Body of pancreas (tissue), 4 donors: ENCODE results near the gene CACNA1G.

Experiments
- POLR2A ChIP-seq, 3 donors: fragments of 450-650 bp; IDR thresholded peaks; one replicate each; pipeline ENCODE4 v1.6.1; 2016; ENCODE audit warnings: antibody characterized with exemption in 3 of 3, mild to moderate bottlenecking in 2 of 3
- TF ChIP-seq, protein P1 (sequence below), 7 experiments: fragments of 450-650 bp in 4 of 7; fragments of 200-600 bp in 3 of 7; sonication (generic) in 3 of 7; IDR thresholded peaks; one replicate each; pipeline ENCODE4 v1.5.1; 2016 to 2019; ENCODE audit warnings: antibody characterized with exemption in 7 of 7

DNA sequence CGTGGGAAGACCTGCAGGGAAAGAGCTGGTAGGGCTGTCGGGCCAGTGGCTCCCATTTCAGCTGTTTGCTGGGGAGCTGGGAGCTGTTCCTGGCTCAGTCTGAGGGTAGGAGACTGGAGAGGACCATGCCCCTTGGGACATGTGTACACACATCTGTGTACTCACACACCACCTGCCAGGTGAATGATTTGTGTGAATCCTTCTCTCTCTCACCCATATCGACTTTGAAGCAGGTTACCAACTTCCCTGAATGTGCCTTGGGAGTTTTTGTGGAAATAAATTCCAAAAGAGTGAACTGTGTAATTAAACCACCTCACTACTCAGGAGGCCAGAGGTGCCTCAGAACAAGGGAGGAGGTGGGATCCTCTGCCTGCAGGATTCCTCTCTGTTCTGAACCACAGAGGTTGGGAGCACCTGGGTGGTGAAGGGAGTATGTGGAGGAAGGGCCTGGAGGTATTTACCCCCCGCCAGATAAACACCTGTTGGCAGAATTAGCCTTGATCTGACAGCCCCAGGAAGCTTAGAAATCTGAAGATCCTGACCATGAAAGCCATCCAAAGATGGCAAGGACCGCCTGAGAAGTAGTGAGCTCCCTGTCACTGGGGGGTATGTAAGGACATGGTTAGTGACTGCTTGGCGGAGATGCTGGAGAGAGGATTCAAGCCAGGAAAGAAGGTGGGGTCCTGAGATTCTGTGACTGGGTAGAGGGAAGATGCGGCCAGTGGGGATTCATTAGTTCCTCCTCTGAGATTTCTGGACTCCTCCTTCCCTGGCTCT, 77.5 kb downstream of the CACNA1G start:
- TF ChIP-seq, protein P1, sequence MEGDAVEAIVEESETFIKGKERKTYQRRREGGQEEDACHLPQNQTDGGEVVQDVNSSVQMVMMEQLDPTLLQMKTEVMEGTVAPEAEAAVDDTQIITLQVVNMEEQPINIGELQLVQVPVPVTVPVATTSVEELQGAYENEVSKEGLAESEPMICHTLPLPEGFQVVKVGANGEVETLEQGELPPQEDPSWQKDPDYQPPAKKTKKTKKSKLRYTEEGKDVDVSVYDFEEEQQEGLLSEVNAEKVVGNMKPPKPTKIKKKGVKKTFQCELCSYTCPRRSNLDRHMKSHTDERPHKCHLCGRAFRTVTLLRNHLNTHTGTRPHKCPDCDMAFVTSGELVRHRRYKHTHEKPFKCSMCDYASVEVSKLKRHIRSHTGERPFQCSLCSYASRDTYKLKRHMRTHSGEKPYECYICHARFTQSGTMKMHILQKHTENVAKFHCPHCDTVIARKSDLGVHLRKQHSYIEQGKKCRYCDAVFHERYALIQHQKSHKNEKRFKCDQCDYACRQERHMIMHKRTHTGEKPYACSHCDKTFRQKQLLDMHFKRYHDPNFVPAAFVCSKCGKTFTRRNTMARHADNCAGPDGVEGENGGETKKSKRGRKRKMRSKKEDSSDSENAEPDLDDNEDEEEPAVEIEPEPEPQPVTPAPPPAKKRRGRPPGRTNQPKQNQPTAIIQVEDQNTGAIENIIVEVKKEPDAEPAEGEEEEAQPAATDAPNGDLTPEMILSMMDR (IDR thresholded peaks at IDR 0.05) = no peak
- TF ChIP-seq POLR2A (IDR thresholded peaks at IDR 0.05) = peak in 1 of 3 donors; percentile 30
